OCI-LY7 (cell line): ENCODE results near the gene PGAP3. TPM values are rescaled to one million over a fixed set of nuclear protein-coding genes. Genes with fewer than 3 reads are reported as not detected.

Experiments used
- BruUV-seq: library from RNA; stranded (reverse); fragments of 400-500 nt; replicated peaks from 2 replicates; lab custom pipeline; 2021; lab: Mats Ljungman, UMichigan
- CTCF ChIA-PET: fragments of 300-600 bp; sonication (Branson Sonifier 250); formaldehyde crosslinking; loops from one replicate; lab custom pipeline; 2022; ENCODE audit warnings: antibody characterized with exemption; ENCODE audit not compliant: unreplicated experiment; lab: Charles Lee
- POLR2A ChIA-PET: fragments of 300-600 bp; sonication (Branson Sonifier 250); formaldehyde crosslinking; loops from one replicate; lab custom pipeline; 2022; ENCODE audit warnings: antibody characterized with exemption; lab: Charles Lee
- DNase-seq: peaks from one replicate; pipeline ENCODE4 v3.0.0-alpha.2; 2015; ENCODE audit warnings: low spot score
- H2AFZ ChIP-seq: fragments of 200-600 bp; sonication (generic), shearing (Covaris generic); 2 replicates; pipeline ENCODE4 v1.6.1; 2014; ENCODE audit warnings: mild to moderate bottlenecking, antibody characterized with exemption, low read length, moderate library complexity
- H3K27ac ChIP-seq: fragments of 200-600 bp; sonication (generic); 2 replicates; pipeline ENCODE4 v1.5.1; 2014; ENCODE audit warnings: mixed run types, low read depth, mild to moderate bottlenecking, moderate library complexity, low read length, inconsistent platforms; ENCODE audit not compliant: poor library complexity, severe bottlenecking
- H3K36me3 ChIP-seq: fragments of 200-600 bp; sonication (generic); 2 replicates; pipeline ENCODE4 v1.6.1; 2014; ENCODE audit warnings: mild to moderate bottlenecking, antibody characterized with exemption, low read length, moderate library complexity, mixed read lengths; ENCODE audit not compliant: insufficient read depth
- H3K4me1 ChIP-seq: fragments of 200-600 bp; sonication (generic); 2 replicates; pipeline ENCODE4 v1.5.1; 2014; ENCODE audit warnings: mild to moderate bottlenecking, low read length; ENCODE audit not compliant: insufficient read depth, poor library complexity, severe bottlenecking
- H3K4me2 ChIP-seq: fragments of 200-600 bp; sonication (generic); 2 replicates; pipeline ENCODE4 v1.6.1; 2014; ENCODE audit warnings: mild to moderate bottlenecking, low read length
- H3K4me3 ChIP-seq: fragments of 200-600 bp; sonication (generic); 2 replicates; pipeline ENCODE4 v1.5.1; 2014; ENCODE audit warnings: mild to moderate bottlenecking, low read depth, low read length; ENCODE audit not compliant: poor library complexity, severe bottlenecking
- H3K79me2 ChIP-seq: fragments of 200-600 bp; sonication (generic); 2 replicates; pipeline ENCODE4 v1.6.1; 2016; ENCODE audit warnings: low read depth, mild to moderate bottlenecking, low read length, moderate library complexity, mixed read lengths; ENCODE audit not compliant: insufficient read depth
- H3K9me2 ChIP-seq: fragments of 200-600 bp; sonication (generic); 2 replicates; pipeline ENCODE4 v1.6.1; 2016; ENCODE audit warnings: mild to moderate bottlenecking, low read length, mixed read lengths; ENCODE audit not compliant: insufficient read depth
- H3K9me3 ChIP-seq: fragments of 200-600 bp; sonication (generic); 2 replicates; pipeline ENCODE4 v1.6.1; 2014; ENCODE audit warnings: mild to moderate bottlenecking, mixed run types, low read length, mixed read lengths
- H4K20me1 ChIP-seq: fragments of 200-600 bp; sonication (generic); 2 replicates; pipeline ENCODE4 v1.6.1; 2014; ENCODE audit warnings: mild to moderate bottlenecking, antibody characterized with exemption, low read length, moderate library complexity, mixed read lengths; ENCODE audit not compliant: insufficient read depth
- EZH2phosphoT487 ChIP-seq: fragments of 200-600 bp; sonication (generic); IDR thresholded peaks from 2 replicates; pipeline ENCODE4 v1.6.1; 2018; ENCODE audit warnings: low read depth, borderline replicate concordance, mild to moderate bottlenecking, mixed run types, antibody characterized with exemption, low read length, moderate library complexity, mixed read lengths
- intact Hi-C: fragments of 100-400 bp; cut with micrococcal nuclease; formaldehyde crosslinking; loops from one replicate; pipeline ENCODE4 v1.10.0; 2022; ENCODE audit not compliant: unreplicated experiment
- total RNA-seq, 2 experiments: library from RNA; depleted of rRNA in 1 of 2; stranded (reverse); fragments of >200 nt in 1 of 2; shearing (Covaris generic) in 1 of 2; gene quantifications; 2 replicates each; pipeline ENCODE4 v1.2.3, GENCODE V29; 2014 to 2022
- TF ChIP-seq, protein P1 (sequence below): fragments of 200-600 bp; sonication (generic); conservative IDR thresholded peaks from 2 replicates; pipeline ENCODE4 v1.5.1; 2014; ENCODE audit warnings: mild to moderate bottlenecking, antibody characterized with exemption, low read length, moderate library complexity, mixed read lengths

PGAP3 gene
- total RNA-seq, 2 experiments from 2014 or later: 8.7 to 9.2 TPM

DNA sequence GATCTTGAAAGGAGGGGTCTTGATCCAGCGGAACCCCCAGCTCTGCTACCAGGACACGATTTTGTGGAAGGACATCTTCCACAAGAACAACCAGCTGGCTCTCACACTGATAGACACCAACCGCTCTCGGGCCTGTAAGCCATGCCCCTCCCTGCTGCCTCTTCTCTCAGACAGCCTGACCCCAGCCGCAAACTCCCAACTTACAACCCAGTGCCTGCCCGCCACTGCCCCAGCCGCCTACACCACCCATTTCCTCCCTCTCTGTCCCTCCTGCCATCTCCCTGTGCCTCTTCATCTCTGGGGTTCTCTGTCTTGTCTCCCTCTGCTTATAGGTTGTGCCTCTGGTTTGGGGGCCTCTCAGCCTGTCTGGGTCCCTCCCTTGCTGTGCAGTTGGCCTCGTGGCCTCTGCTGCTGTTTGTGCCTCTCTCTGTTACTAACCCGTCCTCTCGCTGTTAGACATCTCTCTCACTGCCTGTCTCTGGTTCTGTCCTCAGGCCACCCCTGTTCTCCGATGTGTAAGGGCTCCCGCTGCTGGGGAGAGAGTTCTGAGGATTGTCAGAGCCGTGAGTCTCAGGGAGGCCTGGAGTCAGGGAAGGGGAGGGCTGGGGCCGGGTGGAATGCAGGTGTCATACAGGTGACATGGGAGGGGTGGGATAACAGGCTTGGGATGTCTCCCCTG is 21.6 kb upstream of the PGAP3 start:
- intact Hi-C loops: no loop called here
- no TSS peak for BruUV-seq
- H3K9me3 ChIP-seq: no peaks in the 10 kb centered on the region
- H3K79me2 ChIP-seq: no peaks in the 10 kb centered on the region
- no peak for DNase-seq
- no peak overlapping the region for H2AFZ ChIP-seq
- H3K4me1 ChIP-seq: no peaks in the 10 kb centered on the region
- no peaks in the 10 kb centered on the region for H3K36me3 ChIP-seq
- no peak overlapping the region for H3K4me2 ChIP-seq
- POLR2A ChIA-PET: no interaction called here
- no peak overlapping the region for H3K27ac ChIP-seq
- no peaks in the 10 kb centered on the region for H3K9me2 ChIP-seq
- no peak overlapping the region for H3K4me3 ChIP-seq
- CTCF ChIA-PET: no interaction called here
- TF ChIP-seq, protein P1, sequence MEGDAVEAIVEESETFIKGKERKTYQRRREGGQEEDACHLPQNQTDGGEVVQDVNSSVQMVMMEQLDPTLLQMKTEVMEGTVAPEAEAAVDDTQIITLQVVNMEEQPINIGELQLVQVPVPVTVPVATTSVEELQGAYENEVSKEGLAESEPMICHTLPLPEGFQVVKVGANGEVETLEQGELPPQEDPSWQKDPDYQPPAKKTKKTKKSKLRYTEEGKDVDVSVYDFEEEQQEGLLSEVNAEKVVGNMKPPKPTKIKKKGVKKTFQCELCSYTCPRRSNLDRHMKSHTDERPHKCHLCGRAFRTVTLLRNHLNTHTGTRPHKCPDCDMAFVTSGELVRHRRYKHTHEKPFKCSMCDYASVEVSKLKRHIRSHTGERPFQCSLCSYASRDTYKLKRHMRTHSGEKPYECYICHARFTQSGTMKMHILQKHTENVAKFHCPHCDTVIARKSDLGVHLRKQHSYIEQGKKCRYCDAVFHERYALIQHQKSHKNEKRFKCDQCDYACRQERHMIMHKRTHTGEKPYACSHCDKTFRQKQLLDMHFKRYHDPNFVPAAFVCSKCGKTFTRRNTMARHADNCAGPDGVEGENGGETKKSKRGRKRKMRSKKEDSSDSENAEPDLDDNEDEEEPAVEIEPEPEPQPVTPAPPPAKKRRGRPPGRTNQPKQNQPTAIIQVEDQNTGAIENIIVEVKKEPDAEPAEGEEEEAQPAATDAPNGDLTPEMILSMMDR: no peak
- TF ChIP-seq EZH2phosphoT487: no peak
- H4K20me1 ChIP-seq: no peaks in the 10 kb centered on the region

- Histone ChIP-seq H3K36me3 (no peaks in the 10 kb centered on the region), H3K9me3 (no peaks in the 10 kb centered on the region), H3K27ac (no peak overlapping the region), H3K4me3 (no peak overlapping the region), H3K4me1 (peaks cover 4% of the 10 kb centered on the region), H3K79me2 (no peaks in the 10 kb centered on the region), H2AFZ (no peak overlapping the region), H3K4me2 (no peak overlapping the region), H3K9me2 (no peaks in the 10 kb centered on the region), H4K20me1 (no peaks in the 10 kb centered on the region)
- ChIA-PET CTCF (no interaction called here), POLR2A (no interaction called here)
- DNase-seq: no peak
- intact Hi-C loops: no loop called here
- TF ChIP-seq, protein P1: no peak
- TF ChIP-seq EZH2phosphoT487: no peak
- BruUV-seq: no TSS peak
Measured at GRCh38 chr17:39706921-39707337, 19.1 kb upstream of the PGAP3 start.

DNA sequence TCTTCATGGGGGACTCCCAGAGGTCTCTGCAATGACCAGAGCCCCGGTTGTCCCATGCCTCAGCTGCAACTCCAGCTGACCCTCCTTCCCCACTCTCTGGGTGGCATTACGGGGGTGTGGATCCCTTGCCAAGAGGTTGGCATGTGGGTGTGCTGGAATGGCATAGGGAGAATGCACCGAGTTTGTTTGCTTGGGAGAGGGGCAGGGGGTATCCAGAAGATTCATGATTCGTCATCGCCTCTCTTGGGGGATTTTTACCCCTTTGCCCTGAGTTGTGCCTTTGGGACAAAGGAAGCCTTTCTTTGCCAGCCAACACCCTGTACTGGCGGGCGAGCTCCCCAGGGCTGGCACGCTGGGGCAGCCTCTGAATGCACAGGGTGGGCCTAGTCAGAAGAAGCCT is 18.5 kb upstream of the PGAP3 start:
- no peaks in the 10 kb centered on the region for H4K20me1 ChIP-seq
- no peak overlapping the region for H3K4me2 ChIP-seq
- no peak for DNase-seq
- no peaks in the 10 kb centered on the region for H3K9me2 ChIP-seq
- TF ChIP-seq EZH2phosphoT487: no peak
- TF ChIP-seq, protein P1: no peak
- peaks cover 4% of the 10 kb centered on the region for H3K4me1 ChIP-seq
- no peak overlapping the region for H3K27ac ChIP-seq
- no peak overlapping the region for H3K4me3 ChIP-seq
- H3K79me2 ChIP-seq: no peaks in the 10 kb centered on the region
- H3K9me3 ChIP-seq: no peaks in the 10 kb centered on the region
- no peaks in the 10 kb centered on the region for H3K36me3 ChIP-seq
- no TSS peak for BruUV-seq
- CTCF ChIA-PET: no interaction called here
- H2AFZ ChIP-seq: no peak overlapping the region
- intact Hi-C loops: no loop called here
- POLR2A ChIA-PET: no interaction called here
